Osteocyte (in vitro differentiated cells): Measurements from ENCODE around the gene POC1A. TPM values are rescaled to one million over a fixed set of nuclear protein-coding genes. Genes with fewer than 3 reads are reported as not detected.

Source experiments
- DNase-seq: peaks from one replicate; pipeline ENCODE4 v3.0.0; 2021; ENCODE audit warnings: mixed read lengths; ENCODE audit not compliant: unreplicated experiment; ENCODE audit errors: extremely low spot score
- H3K27ac Mint-ChIP-seq: one replicate; pipeline ENCODE4 v1.8.0; 2021; ENCODE audit warnings: mild to moderate bottlenecking, mixed read lengths; ENCODE audit not compliant: unreplicated experiment
- H3K27me3 Mint-ChIP-seq: one replicate; pipeline ENCODE4 v1.8.0; 2021; ENCODE audit warnings: mixed read lengths; ENCODE audit not compliant: unreplicated experiment
- H3K36me3 Mint-ChIP-seq: one replicate; pipeline ENCODE4 v1.8.0; 2021; ENCODE audit warnings: mixed read lengths; ENCODE audit not compliant: unreplicated experiment
- H3K4me1 Mint-ChIP-seq: one replicate; pipeline ENCODE4 v1.8.0; 2021; ENCODE audit warnings: mixed read lengths; ENCODE audit not compliant: unreplicated experiment
- H3K4me3 Mint-ChIP-seq: one replicate; pipeline ENCODE4 v1.8.0; 2021; ENCODE audit warnings: mild to moderate bottlenecking, moderate library complexity, mixed read lengths; ENCODE audit not compliant: unreplicated experiment
- H3K9me3 Mint-ChIP-seq: one replicate; pipeline ENCODE4 v1.8.0; 2021; ENCODE audit warnings: mixed read lengths; ENCODE audit not compliant: unreplicated experiment
- CTCF ChIP-seq: fragments of 200-600 bp; sonication (generic); IDR thresholded peaks from 2 replicates; pipeline ENCODE4 v1.5.0; 2021; ENCODE audit warnings: antibody characterized with exemption, mild to moderate bottlenecking, moderate library complexity
- total RNA-seq: library from RNA; stranded (reverse); gene quantifications from 2 replicates; pipeline ENCODE4 v1.2.1, GENCODE V29; 2021

POC1A gene
- total RNA-seq, 1 donor from 2014 or later = 5.1 TPM

DNA sequence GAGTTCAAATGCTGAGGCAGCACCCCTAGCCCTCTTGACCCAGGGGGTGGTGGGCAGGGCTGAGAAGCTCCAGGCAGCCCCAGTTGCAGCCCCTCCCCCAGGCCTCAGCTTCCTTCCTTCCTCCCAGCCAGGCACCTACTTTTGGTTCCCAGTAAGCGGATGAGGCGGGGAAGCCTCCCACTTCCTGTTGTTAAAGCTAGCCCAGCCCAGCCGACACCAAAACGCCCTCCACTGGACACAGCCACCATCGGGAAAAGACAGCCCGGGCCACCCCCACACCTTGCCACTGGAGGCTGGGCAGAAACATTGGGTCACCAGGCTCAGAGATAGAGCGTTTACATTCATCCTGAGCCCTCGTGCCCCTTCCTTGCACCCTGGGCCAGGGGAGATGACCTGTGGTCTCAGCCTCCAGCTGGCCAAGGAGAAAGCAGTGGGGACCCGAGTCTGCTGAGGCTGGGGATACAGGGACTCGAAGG lies 101.4 kb downstream of the POC1A start:
- Mint-ChIP-seq H3K27me3 (no peaks in the 10 kb centered on the region), H3K36me3 (peaks cover 22% of the 10 kb centered on the region), H3K4me3 (peak overlapping the region; percentile 87), H3K27ac (peak overlapping the region; percentile 97), H3K9me3 (no peaks in the 10 kb centered on the region), H3K4me1 (peaks cover 54% of the 10 kb centered on the region)
- DNase-seq = peak; percentile 88
- TF ChIP-seq CTCF = peak; percentile 61

DNA sequence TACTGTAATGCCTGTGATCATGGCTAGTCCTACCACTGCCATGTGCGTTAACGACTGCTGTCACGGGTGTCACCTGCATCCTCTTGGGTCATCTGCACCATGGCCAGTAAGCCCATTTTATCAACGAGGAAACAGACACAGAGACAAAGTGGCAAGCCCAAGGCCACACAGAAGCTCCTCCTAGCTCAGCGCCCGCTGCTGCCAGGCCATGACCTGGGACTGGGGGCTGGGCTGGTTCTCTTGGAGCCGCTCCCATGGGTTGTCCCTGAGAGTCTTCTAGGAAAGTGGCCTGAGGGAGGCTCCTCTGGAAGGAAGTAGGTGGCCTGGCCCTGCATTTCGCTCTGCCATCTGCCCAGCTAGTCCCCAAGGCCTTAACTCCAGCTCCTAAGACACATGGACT lies 102.8 kb downstream of the POC1A start:
- no peak for TF ChIP-seq CTCF
- H3K27me3 Mint-ChIP-seq = no peaks in the 10 kb centered on the region
- no peak overlapping the region for H3K4me3 Mint-ChIP-seq
- peaks cover 22% of the 10 kb centered on the region for H3K36me3 Mint-ChIP-seq
- H3K27ac Mint-ChIP-seq = peak overlapping the region; percentile 97
- H3K9me3 Mint-ChIP-seq = no peaks in the 10 kb centered on the region
- no peak for DNase-seq
- H3K4me1 Mint-ChIP-seq = peaks cover 58% of the 10 kb centered on the region

- Mint-ChIP-seq H3K36me3 (peaks cover 22% of the 10 kb centered on the region), H3K9me3 (no peaks in the 10 kb centered on the region), H3K27me3 (no peaks in the 10 kb centered on the region), H3K4me1 (peaks cover 66% of the 10 kb centered on the region), H3K4me3 (no peak overlapping the region), H3K27ac (no peak overlapping the region)
- DNase-seq = no peak
- TF ChIP-seq CTCF = no peak
These were observed 103.7 kb downstream of the POC1A start for GRCh38 chr3:52050571-52050970.

- DNase-seq = no peak
- peak overlapping the region; percentile 84 for H3K27ac Mint-ChIP-seq
These were observed 104.7 kb downstream of the POC1A start for GRCh38 chr3:52049503-52049902.

More at GRCh38 chr3:52049503-52049902, 104.7 kb downstream of the POC1A start:
- no peaks in the 10 kb centered on the region for H3K27me3 Mint-ChIP-seq
- H3K36me3 Mint-ChIP-seq = peaks cover 22% of the 10 kb centered on the region
- TF ChIP-seq CTCF = no peak
- H3K9me3 Mint-ChIP-seq = no peaks in the 10 kb centered on the region
- peaks cover 72% of the 10 kb centered on the region for H3K4me1 Mint-ChIP-seq
- H3K4me3 Mint-ChIP-seq = no peak overlapping the region
